ENCODE data around the gene GNG14.
"Not testable (repeated sequence)": the region's sequence is repeated elsewhere in the genome, so short reads cannot be mapped to it uniquely, and the experiment has no call there.

The GNG14 gene

GRCh38 chr19:12687496-12688196 is at the start of gene GNG14:
Gene GNG14, plus strand, starts transcription at chr19:12687998. Its CDS starts 51 bp downstream, at chr19:12688049.
- no peak for TF ChIP-seq CTCF (IDR thresholded peaks at IDR 0.05; ENCODE audit: low read depth, low read length, missing control alignments)
- H3K4me3 ChIP-seq (replicated peaks; ENCODE audit: low read depth, low read length): no peak within 1 kb of the TSS
- DNase-seq (ENCODE audit: extremely low read depth, low read depth): no peak

GRCh38 chr19:12638611-12639182 is 49.1 kb upstream of the GNG14 start:
- no peak overlapping the region for H3K4me3 ChIP-seq (replicated peaks; ENCODE audit: low read depth, low read length)
- TF ChIP-seq CTCF (IDR thresholded peaks at IDR 0.05; ENCODE audit: low read depth, low read length, missing control alignments): no peak
- DNase-seq (ENCODE audit: extremely low read depth, low read depth): no peak

- no peak overlapping the region for H3K4me3 ChIP-seq (replicated peaks; ENCODE audit: low read depth, low read length)
These were observed 47.7 kb upstream of the GNG14 start for GRCh38 chr19:12639901-12640613.

DNA sequence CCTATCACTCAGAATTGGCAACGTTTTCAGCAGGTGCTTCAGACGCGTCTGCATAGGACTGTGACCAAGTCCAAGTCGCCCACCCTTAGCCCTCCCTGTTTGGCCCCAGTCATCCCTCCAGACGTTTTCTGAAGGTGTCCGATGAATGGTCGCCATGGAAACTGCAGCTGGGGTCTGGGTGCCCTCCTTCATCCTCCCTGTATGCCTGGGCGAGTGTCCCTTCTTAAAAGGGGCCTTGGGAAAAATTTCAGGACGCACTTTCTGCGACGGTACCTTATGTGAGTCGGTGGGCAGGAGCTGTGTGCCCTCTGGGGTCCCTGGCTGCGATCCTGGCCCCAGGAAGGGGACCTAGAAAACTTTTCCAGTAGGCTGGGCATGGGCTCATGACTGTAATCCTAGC is 46.3 kb upstream of the GNG14 start:
- no peak for DNase-seq (ENCODE audit: extremely low read depth, low read depth)
- H3K4me3 ChIP-seq (replicated peaks; ENCODE audit: low read depth, low read length): no peak overlapping the region
- no peak for TF ChIP-seq CTCF (IDR thresholded peaks at IDR 0.05; ENCODE audit: low read depth, low read length, missing control alignments)

More at GRCh38 chr19:12639901-12640613, 47.7 kb upstream of the GNG14 start:
- peak; percentile 79 for TF ChIP-seq CTCF (IDR thresholded peaks at IDR 0.05; ENCODE audit: low read depth, low read length, missing control alignments)
- DNase-seq (ENCODE audit: extremely low read depth, low read depth): peak; percentile 51

- no peak for DNase-seq (ENCODE audit: extremely low read depth, low read depth)
- H3K4me3 ChIP-seq (replicated peaks; ENCODE audit: low read depth, low read length): no peak overlapping the region
- TF ChIP-seq CTCF (IDR thresholded peaks at IDR 0.05; ENCODE audit: low read depth, low read length, missing control alignments): no peak
These were observed 45.3 kb upstream of the GNG14 start for GRCh38 chr19:12642506-12642905.

- not testable (repeated sequence) for H3K4me3 ChIP-seq (replicated peaks; ENCODE audit: low read depth, low read length); DNase-seq (ENCODE audit: extremely low read depth, low read depth)
These were observed 44.1 kb upstream of the GNG14 start for GRCh38 chr19:12643716-12644115.

DNA sequence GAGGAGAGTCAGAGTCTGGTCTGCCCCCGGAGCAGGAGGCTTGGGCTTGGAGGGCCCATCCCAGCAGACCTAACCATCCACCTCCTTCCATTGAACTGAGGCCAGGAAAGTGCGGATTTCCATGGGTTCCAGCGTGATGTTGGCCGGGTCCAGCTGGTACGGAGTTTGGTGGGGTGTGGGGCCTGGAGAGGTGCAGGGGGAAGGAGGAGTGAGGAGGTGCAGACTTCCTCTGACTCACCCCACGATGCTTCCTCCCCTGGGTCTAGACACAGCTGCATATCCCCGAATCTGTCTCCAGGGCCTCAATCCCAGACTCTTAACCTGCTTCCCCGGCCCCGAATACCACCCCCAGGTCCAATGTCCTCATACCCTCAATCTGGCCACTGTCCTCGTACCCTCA is 41.2 kb upstream of the GNG14 start:
- no peak for DNase-seq (ENCODE audit: extremely low read depth, low read depth)
- no peak for TF ChIP-seq CTCF (IDR thresholded peaks at IDR 0.05; ENCODE audit: low read depth, low read length, missing control alignments)

More for the DNA sequence above, 41.2 kb upstream of the GNG14 start:
- no peak overlapping the region for H3K4me3 ChIP-seq (replicated peaks; ENCODE audit: low read depth, low read length)
